ENCODE measurements around the gene R3HDM4. TPM values are rescaled to one million over a fixed set of nuclear protein-coding genes. Genes with fewer than 3 reads are reported as not detected.
A peak's percentile ranks its signal among the peaks of the same experiment; 100 is the strongest.

The R3HDM4 gene
- total and polyA plus RNA-seq, 9 of the 15 experiments (the other 6 are each of a cell fraction or from before 2014, with no cell fraction given): 3.2 to 154 (median 59.0) TPM

DNA sequence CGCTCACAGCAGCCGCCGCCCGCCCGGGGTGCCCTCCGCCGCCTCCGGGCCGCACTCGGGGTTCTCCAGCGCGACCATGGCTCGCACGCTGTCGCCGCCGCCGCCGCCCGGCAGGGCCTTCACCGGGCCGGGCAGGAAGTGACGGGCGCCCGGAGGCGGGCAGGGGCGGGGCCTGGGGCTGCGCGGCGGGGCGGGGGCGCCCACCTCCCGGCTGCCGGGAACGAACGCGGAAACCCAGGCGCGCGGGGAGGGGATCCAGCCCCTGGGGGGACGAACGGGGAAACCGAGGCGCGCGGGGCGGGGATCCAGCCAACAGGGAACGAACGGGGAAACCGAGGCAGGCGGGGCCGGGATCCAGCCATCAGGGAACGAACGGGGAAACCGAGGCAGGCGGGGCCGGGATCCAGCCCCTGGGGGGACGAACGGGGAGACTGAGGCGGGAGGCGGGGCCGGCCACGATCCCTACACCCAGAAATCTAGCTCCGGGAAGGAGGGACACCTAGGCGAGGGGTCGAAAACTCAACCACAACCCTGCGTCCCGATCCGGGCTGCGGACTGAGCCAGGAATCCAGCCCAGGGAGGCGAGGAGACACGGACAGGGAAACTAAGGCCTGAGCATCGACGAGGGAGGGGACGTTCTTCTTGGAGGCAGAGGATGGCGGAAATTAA is at the start of gene R3HDM4 (continued):
- TF ChIP-seq, protein P1, sequence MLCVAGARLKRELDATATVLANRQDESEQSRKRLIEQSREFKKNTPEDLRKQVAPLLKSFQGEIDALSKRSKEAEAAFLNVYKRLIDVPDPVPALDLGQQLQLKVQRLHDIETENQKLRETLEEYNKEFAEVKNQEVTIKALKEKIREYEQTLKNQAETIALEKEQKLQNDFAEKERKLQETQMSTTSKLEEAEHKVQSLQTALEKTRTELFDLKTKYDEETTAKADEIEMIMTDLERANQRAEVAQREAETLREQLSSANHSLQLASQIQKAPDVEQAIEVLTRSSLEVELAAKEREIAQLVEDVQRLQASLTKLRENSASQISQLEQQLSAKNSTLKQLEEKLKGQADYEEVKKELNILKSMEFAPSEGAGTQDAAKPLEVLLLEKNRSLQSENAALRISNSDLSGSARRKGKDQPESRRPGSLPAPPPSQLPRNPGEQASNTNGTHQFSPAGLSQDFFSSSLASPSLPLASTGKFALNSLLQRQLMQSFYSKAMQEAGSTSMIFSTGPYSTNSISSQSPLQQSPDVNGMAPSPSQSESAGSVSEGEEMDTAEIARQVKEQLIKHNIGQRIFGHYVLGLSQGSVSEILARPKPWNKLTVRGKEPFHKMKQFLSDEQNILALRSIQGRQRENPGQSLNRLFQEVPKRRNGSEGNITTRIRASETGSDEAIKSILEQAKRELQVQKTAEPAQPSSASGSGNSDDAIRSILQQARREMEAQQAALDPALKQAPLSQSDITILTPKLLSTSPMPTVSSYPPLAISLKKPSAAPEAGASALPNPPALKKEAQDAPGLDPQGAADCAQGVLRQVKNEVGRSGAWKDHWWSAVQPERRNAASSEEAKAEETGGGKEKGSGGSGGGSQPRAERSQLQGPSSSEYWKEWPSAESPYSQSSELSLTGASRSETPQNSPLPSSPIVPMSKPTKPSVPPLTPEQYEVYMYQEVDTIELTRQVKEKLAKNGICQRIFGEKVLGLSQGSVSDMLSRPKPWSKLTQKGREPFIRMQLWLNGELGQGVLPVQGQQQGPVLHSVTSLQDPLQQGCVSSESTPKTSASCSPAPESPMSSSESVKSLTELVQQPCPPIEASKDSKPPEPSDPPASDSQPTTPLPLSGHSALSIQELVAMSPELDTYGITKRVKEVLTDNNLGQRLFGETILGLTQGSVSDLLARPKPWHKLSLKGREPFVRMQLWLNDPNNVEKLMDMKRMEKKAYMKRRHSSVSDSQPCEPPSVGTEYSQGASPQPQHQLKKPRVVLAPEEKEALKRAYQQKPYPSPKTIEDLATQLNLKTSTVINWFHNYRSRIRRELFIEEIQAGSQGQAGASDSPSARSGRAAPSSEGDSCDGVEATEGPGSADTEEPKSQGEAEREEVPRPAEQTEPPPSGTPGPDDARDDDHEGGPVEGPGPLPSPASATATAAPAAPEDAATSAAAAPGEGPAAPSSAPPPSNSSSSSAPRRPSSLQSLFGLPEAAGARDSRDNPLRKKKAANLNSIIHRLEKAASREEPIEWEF (CRISPR knock-in tag; IDR thresholded peaks at IDR 0.05): no peak
- TF ChIP-seq L3MBTL2 (IDR thresholded peaks at IDR 0.05) (no peak), ZFP91 (CRISPR knock-in tag; IDR thresholded peaks at IDR 0.05) (no peak), POLR2A (conservative IDR thresholded peaks at IDR 0.05) (0 out of 2 replicates have a peak, but pooled peaks have one; percentile 35), MTA2 (IDR thresholded peaks at IDR 0.05; ENCODE audit: low read depth) (no peak), ZBED1 (IDR thresholded peaks at IDR 0.05) (no peak; the same call in 1 of the 2 replicates), ZBTB11 (CRISPR knock-in tag; IDR thresholded peaks at IDR 0.05) (peak in 1 of 3 experiments; percentile 75; a peak in 2 of 6 replicates), ZNF696 (CRISPR knock-in tag; conservative IDR thresholded peaks at IDR 0.05) (no peak), ZNF79 (CRISPR knock-in tag; IDR thresholded peaks at IDR 0.05; ENCODE audit: low read depth) (no peak), ZNF764 (CRISPR knock-in tag; IDR thresholded peaks at IDR 0.05; ENCODE audit: low read depth) (no peak), ZFX (CRISPR knock-in tag; IDR thresholded peaks at IDR 0.05) (peak; percentile 57), DDX20 (tag; IDR thresholded peaks at IDR 0.05; ENCODE audit: low read depth) (no peak), EP300 (IDR thresholded peaks at IDR 0.05; ENCODE audit: low read length) (no peak), HNRNPK (IDR thresholded peaks at IDR 0.05; ENCODE audit: low read depth, low read length, poor library complexity, severe bottlenecking) (no peak)
- TF ChIP-seq, protein P2, sequence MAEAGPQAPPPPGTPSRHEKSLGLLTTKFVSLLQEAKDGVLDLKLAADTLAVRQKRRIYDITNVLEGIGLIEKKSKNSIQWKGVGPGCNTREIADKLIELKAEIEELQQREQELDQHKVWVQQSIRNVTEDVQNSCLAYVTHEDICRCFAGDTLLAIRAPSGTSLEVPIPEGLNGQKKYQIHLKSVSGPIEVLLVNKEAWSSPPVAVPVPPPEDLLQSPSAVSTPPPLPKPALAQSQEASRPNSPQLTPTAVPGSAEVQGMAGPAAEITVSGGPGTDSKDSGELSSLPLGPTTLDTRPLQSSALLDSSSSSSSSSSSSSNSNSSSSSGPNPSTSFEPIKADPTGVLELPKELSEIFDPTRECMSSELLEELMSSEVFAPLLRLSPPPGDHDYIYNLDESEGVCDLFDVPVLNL (CRISPR knock-in tag; IDR thresholded peaks at IDR 0.05; ENCODE audit: low read depth): 0 out of 2 replicates have a peak, but pooled peaks have one; percentile 11

All from K562 (cell line).